Heart right ventricle (tissue), 16 donors: Measurements from ENCODE around the gene HMCN2. TPM values are rescaled to one million over a fixed set of nuclear protein-coding genes. Genes with fewer than 3 reads are reported as not detected.

Experiments
- ATAC-seq, 8 donors: fragments of 200-7000 bp; cut with Tn5 transposase; one replicate each; pipeline ENCODE4 v1.9.1; 2020; ENCODE audit warnings: mild to moderate bottlenecking in 8 of 8, moderate library complexity in 8 of 8, moderate number of reproducible peaks in 1 of 8
- DNase-seq, 2 donors: peaks; one replicate each; pipeline ENCODE4 v3.0.0-alpha.2; 2020
- H3K27ac ChIP-seq, 10 donors: fragments of 200-600 bp; sonication (generic) in 2 of 10; one replicate each; pipeline versions ENCODE4 v1.5.0 to v1.8.0; 2020 to 2022; ENCODE audit warnings: mild to moderate bottlenecking in 3 of 10
- H3K27me3 ChIP-seq, 7 donors: fragments of 200-600 bp; one replicate each; pipeline ENCODE4 v1.8.0; 2021 to 2022; ENCODE audit warnings: mild to moderate bottlenecking in 2 of 7
- H3K36me3 ChIP-seq, 9 donors: fragments of 200-600 bp; sonication (generic) in 1 of 9; one replicate each; pipeline versions ENCODE4 v1.5.0 to v1.8.0; 2020 to 2022; ENCODE audit warnings: mild to moderate bottlenecking in 2 of 9
- H3K4me1 ChIP-seq, 9 donors: fragments of 200-600 bp; sonication (generic) in 1 of 9; one replicate each; pipeline versions ENCODE4 v1.5.0 to v1.8.0; 2020 to 2022; ENCODE audit warnings: mild to moderate bottlenecking in 4 of 9
- H3K4me3 ChIP-seq, 10 donors: fragments of 200-600 bp; sonication (generic) in 2 of 10; one replicate each; pipeline versions ENCODE4 v1.5.0 to v1.8.0; 2020 to 2022; ENCODE audit warnings: mild to moderate bottlenecking in 7 of 10, moderate library complexity in 2 of 10
- H3K9me3 ChIP-seq, 11 donors: fragments of 200-600 bp in 10 of 11; sonication (generic) in 2 of 11; one replicate each; pipeline versions ENCODE4 v1.5.0 to v1.8.0; 2013 to 2022; ENCODE audit warnings: mild to moderate bottlenecking in 2 of 11, control low read depth in 1 of 11, moderate library complexity in 1 of 11
- CTCF ChIP-seq, 9 donors: fragments of 200-600 bp; sonication (generic) in 2 of 9; IDR thresholded peaks; one replicate each; pipeline versions ENCODE4 v1.5.0 to v1.8.0; 2021 to 2022; ENCODE audit warnings: antibody characterized with exemption in 9 of 9, mild to moderate bottlenecking in 5 of 9, moderate library complexity in 1 of 9
- WGBS, 2 donors: extraction: QIAGEN DNeasy Blood & Tissue Kit; methylation state at CpG; one replicate each; pipeline ENCODE4 v1.1.7; 2013; ENCODE audit warnings: inconsistent platforms in 1 of 2; 5-methylcytosine and 5-hydroxymethylcytosine counted together
- intact Hi-C, 10 donors: fragments of 100-400 bp; cut with DNase I; formaldehyde crosslinking; loops; one replicate each; pipeline versions ENCODE4 v1.11.1 to v1.14.2; 2022
- polyA plus RNA-seq, 2 donors: library from polyadenylated mRNA; stranded (reverse); fragments of 200-250 nt; gene quantifications; one replicate each; pipeline ENCODE4 v1.2.3, GENCODE V29; 2013
- total RNA-seq, 10 donors: library from RNA; stranded (reverse); fragmentation: NEBNext Ultra II Directional in 3 of 10; extraction: Animal tissue kit (Norgen Biotek cat#: 25700) in 3 of 10; gene quantifications; one replicate each; pipeline versions ENCODE4 v1.2.1 to v1.2.4, GENCODE V29; 2021 to 2023
- donor health status: Arrhythmogenic right ventricular cardiomyopathy.
- donor health status: ischemic (EF 13 %, LVEDD 7.1; RV severe dilation, severe dysfunction).
- donor health status: healthy with polysubstance abuse.
- donor health status: DM: no; HTN: yes; CAD: no.
- donor health status: DM: no; HTN: no; CAD: no.
- donor health status: ischemic (EF 25% LVEDD 6.9; RV normal size, moderate dysfunction).
- donor health status: ischemic (EF 25% LVEDD 5.7; RV mildly dilated, moderate dysfunction).
- donor health status: healthy.
- donor health status: DM: yes; HTN: yes; CAD: no.
- donor health status: Ischemic cardiomyopathy.
- donor health status: ischemic (EF 35%, LVEDD 5.7; RV mildly dilated, moderate dysfunction).
- donor health status: nonischemic (EF 11% LVEDD 7.7; RV severe dilation, severe dysfunction).
- donor health status: DM: yes; HTN: yes; CAD: no.
- donor health status: PGD.
- donor health status: ischemic (EF 29% LVEDD 5.4; RV normal size, mild dysfunction).
- donor health status: nonischemic (EF 23%, LVEDD 6.1; RV moderate dilation, normal function).

The HMCN2 gene
- total and polyA plus RNA-seq, 12 donors: 2.6 to 10.2 (median 4.9) TPM

- no peaks in the 10 kb centered on the region for H3K27me3 ChIP-seq
- intact Hi-C loops: loop anchor here in 1 of 10 donors (10.0 kb wide), 1 partner anchor 63 kb away; no protein-coding TSS in a partner anchor
- no peak overlapping the region for H3K4me3 ChIP-seq
- H3K27ac ChIP-seq: no peak overlapping the region
- no peak for DNase-seq
- 77% methylated on average over 3 of the region's 3 CpGs for WGBS, 2 donors
- H3K36me3 ChIP-seq: peaks cover 0 to 16% (median 0%) of the 10 kb centered on the region in 9 donors
- TF ChIP-seq CTCF (IDR thresholded peaks at IDR 0.05): no peak
- no peak for ATAC-seq
- no peaks in the 10 kb centered on the region for H3K4me1 ChIP-seq
- no peaks in the 10 kb centered on the region for H3K9me3 ChIP-seq
Measured at GRCh38 chr9:130371196-130371966, 105.8 kb downstream of the HMCN2 start.

GRCh38 chr9:130372057-130372456 is 106.5 kb downstream of the HMCN2 start:
- Histone ChIP-seq H3K9me3 (no peaks in the 10 kb centered on the region), H3K4me1 (no peaks in the 10 kb centered on the region), H3K36me3 (peaks cover 0 to 16% (median 0%) of the 10 kb centered on the region in 9 donors), H3K4me3 (no peak overlapping the region), H3K27me3 (no peaks in the 10 kb centered on the region), H3K27ac (no peak overlapping the region)
- TF ChIP-seq CTCF (IDR thresholded peaks at IDR 0.05): no peak
- DNase-seq (no peak), ATAC-seq (no peak)
- WGBS, 2 donors: 85 to 86% methylated on average over 7 of the region's 7 CpGs
- intact Hi-C loops: loop anchor here in 1 of 10 donors (10.0 kb wide), 1 partner anchor 63 kb away; no protein-coding TSS in a partner anchor

- Histone ChIP-seq H3K4me3 (no peak overlapping the region), H3K36me3 (peaks cover 0 to 16% (median 0%) of the 10 kb centered on the region in 9 donors), H3K27ac (no peak overlapping the region), H3K27me3 (no peaks in the 10 kb centered on the region), H3K9me3 (no peaks in the 10 kb centered on the region), H3K4me1 (no peaks in the 10 kb centered on the region)
- DNase-seq (no peak), ATAC-seq (no peak)
- TF ChIP-seq CTCF (IDR thresholded peaks at IDR 0.05): no peak
- intact Hi-C loops: loop anchor here in 1 of 10 donors (10.0 kb wide), 1 partner anchor 61 kb away; no protein-coding TSS in a partner anchor
- 96 to 98% methylated on average over 2 of the region's 2 CpGs for WGBS, 2 donors
Measured at GRCh38 chr9:130373679-130374325, 108.2 kb downstream of the HMCN2 start.

GRCh38 chr9:130377612-130378011 is 112.1 kb downstream of the HMCN2 start:
- no peak overlapping the region for H3K27ac ChIP-seq
- intact Hi-C loops: loop anchor here in 1 of 10 donors (10.0 kb wide), 1 partner anchor 57 kb away; no protein-coding TSS in a partner anchor
- no peak for ATAC-seq
- no peaks in the 10 kb centered on the region for H3K9me3 ChIP-seq
- TF ChIP-seq CTCF (IDR thresholded peaks at IDR 0.05): no peak
- peaks cover 0 to 8% (median 0%) of the 10 kb centered on the region in 9 donors for H3K36me3 ChIP-seq
- no peak overlapping the region for H3K4me3 ChIP-seq
- WGBS, 2 donors: 92 to 94% methylated on average over 17 of the region's 17 CpGs
- DNase-seq: no peak
- H3K27me3 ChIP-seq: no peaks in the 10 kb centered on the region
- no peaks in the 10 kb centered on the region for H3K4me1 ChIP-seq
